ENCODE measurements around the gene SLC12A4. TPM values are rescaled to one million over a fixed set of nuclear protein-coding genes. Genes with fewer than 3 reads are reported as not detected.

The SLC12A4 gene
- total RNA-seq, 4 donors from 2014 or later = 10.7 to 83.3 (median 33.6) TPM

GRCh38 chr16:67934306-67935100, 33.9 kb downstream of the SLC12A4 start:
- Histone ChIP-seq H3K36me3 (peaks cover 0 to 49% (median 0%) of the 10 kb centered on the region in 3 donors), H3K27ac (no peak overlapping the region), H3K27me3 (no peaks in the 10 kb centered on the region), H3K4me3 (peak overlapping the region in 2 of 4 donors; percentile 67 to 85), H3K4me1 (peaks cover 0 to 18% (median 13%) of the 10 kb centered on the region in 4 donors), H3K9me3 (no peaks in the 10 kb centered on the region)
- no peak for TF ChIP-seq CTCF (IDR thresholded peaks at IDR 0.05)
- TF ChIP-seq POLR2A (IDR thresholded peaks at IDR 0.05) = no peak
- DNase-seq = no peak

GRCh38 chr16:67933805-67934204, 34.6 kb downstream of the SLC12A4 start:
- TF ChIP-seq POLR2A (IDR thresholded peaks at IDR 0.05) (no peak), CTCF (IDR thresholded peaks at IDR 0.05) (no peak)
- no peaks in the 10 kb centered on the region for H3K9me3 ChIP-seq
- H3K4me3 ChIP-seq = no peak overlapping the region
- DNase-seq = no peak
- peaks cover 0 to 55% (median 0%) of the 10 kb centered on the region in 3 donors for H3K36me3 ChIP-seq
- peaks cover 0 to 18% (median 11%) of the 10 kb centered on the region in 4 donors for H3K4me1 ChIP-seq
- H3K27me3 ChIP-seq = no peaks in the 10 kb centered on the region
- H3K27ac ChIP-seq = no peak overlapping the region

GRCh38 chr16:67932462-67932840, 36.0 kb downstream of the SLC12A4 start:
- no peak for TF ChIP-seq CTCF (IDR thresholded peaks at IDR 0.05)
- TF ChIP-seq POLR2A (IDR thresholded peaks at IDR 0.05) = no peak
- H3K36me3 ChIP-seq = peaks cover 0 to 66% (median 0%) of the 10 kb centered on the region in 3 donors
- H3K27me3 ChIP-seq = no peaks in the 10 kb centered on the region
- H3K9me3 ChIP-seq = no peaks in the 10 kb centered on the region
- no peak overlapping the region for H3K4me3 ChIP-seq
- H3K27ac ChIP-seq = no peak overlapping the region
- DNase-seq = no peak
- peaks cover 0 to 15% (median 11%) of the 10 kb centered on the region in 4 donors for H3K4me1 ChIP-seq

- H3K9me3 ChIP-seq = no peaks in the 10 kb centered on the region
- H3K27me3 ChIP-seq = no peaks in the 10 kb centered on the region
- H3K4me3 ChIP-seq = no peak within 1 kb of the TSS
- DNase-seq = no peak
- H3K27ac ChIP-seq = no peak within 1 kb of the TSS
- H3K4me1 ChIP-seq = peaks cover 0 to 11% (median 8%) of the 10 kb centered on the region in 4 donors
- H3K36me3 ChIP-seq = peaks cover 0 to 70% (median 0%) of the 10 kb centered on the region in 3 donors
- TF ChIP-seq CTCF (IDR thresholded peaks at IDR 0.05) (no peak), POLR2A (IDR thresholded peaks at IDR 0.05) (no peak)
Measured at GRCh38 chr16:67931712-67932461, 36.5 kb downstream of the SLC12A4 start, which contains the start of gene CTRL. Gene CTRL, minus strand, starts transcription at chr16:67931862. Its CDS starts 10 bp downstream, at chr16:67931852.

- peaks cover 0 to 70% (median 0%) of the 10 kb centered on the region in 3 donors for H3K36me3 ChIP-seq
Measured at GRCh38 chr16:67930678-67931211, 37.7 kb downstream of the SLC12A4 start.

More at GRCh38 chr16:67930678-67931211, 37.7 kb downstream of the SLC12A4 start:
- no peak overlapping the region for H3K27ac ChIP-seq
- peaks cover 0 to 11% (median 8%) of the 10 kb centered on the region in 4 donors for H3K4me1 ChIP-seq
- H3K9me3 ChIP-seq = no peaks in the 10 kb centered on the region
- no peak for DNase-seq
- H3K27me3 ChIP-seq = no peaks in the 10 kb centered on the region
- no peak overlapping the region for H3K4me3 ChIP-seq
- TF ChIP-seq CTCF (IDR thresholded peaks at IDR 0.05) = no peak
- TF ChIP-seq POLR2A (IDR thresholded peaks at IDR 0.05) = no peak
